ENCODE data around the gene DUSP22. TPM values are rescaled to one million over a fixed set of nuclear protein-coding genes. Genes with fewer than 3 reads are reported as not detected.

DUSP22 gene
- total RNA-seq, 1 experiment from 2014 or later, result 25.0 TPM

GRCh38 chr6:335572-335971 lies 43.3 kb downstream of the DUSP22 start:
- H2BK5ac ChIP-seq (ENCODE audit: insufficient read length, low read length), result no peak overlapping the region
- H3K56ac ChIP-seq (ENCODE audit: insufficient read length, low read depth, low read length), result no peak overlapping the region
- H2AFZ ChIP-seq (ENCODE audit: low read length), result no peak overlapping the region
- H2BK20ac ChIP-seq (ENCODE audit: low read depth, low read length, poor library complexity, severe bottlenecking), result no peak overlapping the region
- H3K27ac Mint-ChIP-seq, result no peak overlapping the region
- no peak overlapping the region for H2AK5ac ChIP-seq (ENCODE audit: insufficient read length, low read length)
- no peak overlapping the region for H2BK12ac ChIP-seq (ENCODE audit: insufficient read length, low read depth, low read length)
- H3K4me1 ChIP-seq (ENCODE audit: insufficient read depth, low read length), result no peaks in the 10 kb centered on the region
- H3K4me1 Mint-ChIP-seq, result no peaks in the 10 kb centered on the region
- H3K14ac ChIP-seq (ENCODE audit: insufficient read depth, low read length), result no peak overlapping the region
- H3K9ac ChIP-seq (ENCODE audit: extremely low read depth, insufficient read length, low read length), result no peak overlapping the region
- no peak for TF ChIP-seq CTCF (conservative IDR thresholded peaks at IDR 0.05)
- no peak overlapping the region for H3K4me3 Mint-ChIP-seq
- peaks cover 48 to 52% of the 10 kb centered on the region in 2 experiments for H3K9me3 Mint-ChIP-seq
- H3K36me3 Mint-ChIP-seq (ENCODE audit: insufficient read depth in 1 of 3, low read depth in 3 of 3), result peaks cover under 1 to 14% (median 7%) of the 10 kb centered on the region in 3 experiments; a peak in 3 of 7 replicates
- no peaks in the 10 kb centered on the region for H3K79me1 ChIP-seq (ENCODE audit: insufficient read depth, low read depth, low read length, poor library complexity, severe bottlenecking)
- no peak overlapping the region for H4K5ac ChIP-seq (ENCODE audit: insufficient read length, low read depth, low read length)
- H3K27me3 ChIP-seq (ENCODE audit: insufficient read depth, low read length), result no peaks in the 10 kb centered on the region
- H3T11ph ChIP-seq (ENCODE audit: low read length), result no peak overlapping the region
- no CpG with 5 or more reads among the region's 6 CpGs for WGBS (ENCODE audit: extremely low coverage, insufficient read length, low lambda C conversion rate)
- H3K79me2 ChIP-seq (ENCODE audit: insufficient read depth, low read length), result no peaks in the 10 kb centered on the region
- H3K23me2 ChIP-seq (ENCODE audit: insufficient read length, low read depth, low read length, poor library complexity, severe bottlenecking), result no peaks in the 10 kb centered on the region
- no peaks in the 10 kb centered on the region for H3K27me3 Mint-ChIP-seq (ENCODE audit: low read depth)
- DNase-seq, result no peak
- no peak overlapping the region for H4K91ac ChIP-seq (ENCODE audit: insufficient read length, low read depth, low read length)
- no peak overlapping the region for H2BK15ac ChIP-seq (ENCODE audit: low read depth, low read length)
- no peak overlapping the region for H3K4ac ChIP-seq (ENCODE audit: low read depth, low read length)
- H3K9me3 ChIP-seq (ENCODE audit: control insufficient read depth, low read depth, low read length), result peaks cover 83% of the 10 kb centered on the region
- H3K18ac ChIP-seq (ENCODE audit: insufficient read length, low read depth, low read length), result no peak overlapping the region
- H2BK120ac ChIP-seq (ENCODE audit: low read depth, low read length, poor library complexity, severe bottlenecking), result no peak overlapping the region
- H3K23ac ChIP-seq (ENCODE audit: insufficient read length, low read depth, low read length), result no peak overlapping the region
- H4K8ac ChIP-seq (replicated peaks; ENCODE audit: insufficient read length, low read depth, low read length), result no peak overlapping the region
- no peaks in the 10 kb centered on the region for H4K20me1 ChIP-seq (ENCODE audit: control insufficient read depth, insufficient read depth, insufficient read length)
- no peak overlapping the region for H3K27ac ChIP-seq (ENCODE audit: insufficient read length, low read depth, low read length)
- H3K4me2 ChIP-seq (ENCODE audit: insufficient read depth, insufficient read length, low read length), result no peak overlapping the region

Data from H9 (cell line).